Measurements from ENCODE around the gene SLC35F3.

SLC35F3 gene

GRCh38 chr1:234302354-234302962 is 398.0 kb downstream of the SLC35F3 start:
- Histone ChIP-seq H3K9me3 (ENCODE audit: severe bottlenecking) (no peaks in the 10 kb centered on the region), H3K4me3 (ENCODE audit: low read depth, low read length) (no peak overlapping the region), H3K27ac (no peak overlapping the region), H3K36me3 (no peaks in the 10 kb centered on the region), H3K27me3 (ENCODE audit: insufficient read depth, low read depth, severe bottlenecking) (no peaks in the 10 kb centered on the region)
- no peak for TF ChIP-seq CTCF (IDR thresholded peaks at IDR 0.05; ENCODE audit: low read depth, low read length)
- no peak for DNase-seq

GRCh38 chr1:234303231-234303630 is 398.8 kb downstream of the SLC35F3 start:
- Histone ChIP-seq H3K27me3 (ENCODE audit: insufficient read depth, low read depth, severe bottlenecking) (no peaks in the 10 kb centered on the region), H3K36me3 (no peaks in the 10 kb centered on the region), H3K4me3 (ENCODE audit: low read depth, low read length) (no peak overlapping the region), H3K27ac (no peak overlapping the region), H3K9me3 (ENCODE audit: severe bottlenecking) (no peaks in the 10 kb centered on the region)
- TF ChIP-seq CTCF (IDR thresholded peaks at IDR 0.05; ENCODE audit: low read depth, low read length): no peak
- DNase-seq: no peak

- Histone ChIP-seq H3K27me3 (ENCODE audit: insufficient read depth, low read depth, severe bottlenecking) (peaks cover 27% of the 10 kb centered on the region), H3K9me3 (ENCODE audit: severe bottlenecking) (no peaks in the 10 kb centered on the region), H3K36me3 (no peaks in the 10 kb centered on the region), H3K4me3 (ENCODE audit: low read depth, low read length) (no peak overlapping the region), H3K27ac (no peak overlapping the region)
- no peak for TF ChIP-seq CTCF (IDR thresholded peaks at IDR 0.05; ENCODE audit: low read depth, low read length)
- no peak for DNase-seq
Measured at GRCh38 chr1:234307726-234308125, 403.2 kb downstream of the SLC35F3 start.

GRCh38 chr1:234309243-234309597 is 404.7 kb downstream of the SLC35F3 start:
- DNase-seq: no peak
- peaks cover 40% of the 10 kb centered on the region for H3K27me3 ChIP-seq (ENCODE audit: insufficient read depth, low read depth, severe bottlenecking)
- 0 out of 2 replicates have a peak, but pooled peaks have one; percentile 19 for TF ChIP-seq CTCF (IDR thresholded peaks at IDR 0.05; ENCODE audit: low read depth, low read length)
- H3K36me3 ChIP-seq: no peaks in the 10 kb centered on the region
- no peaks in the 10 kb centered on the region for H3K9me3 ChIP-seq (ENCODE audit: severe bottlenecking)
- no peak overlapping the region for H3K4me3 ChIP-seq (ENCODE audit: low read depth, low read length)
- no peak overlapping the region for H3K27ac ChIP-seq

GRCh38 chr1:234309598-234310459 is 405.4 kb downstream of the SLC35F3 start:
- H3K27ac ChIP-seq: no peak overlapping the region
- peak; percentile 86 for DNase-seq
- peaks cover 46% of the 10 kb centered on the region for H3K27me3 ChIP-seq (ENCODE audit: insufficient read depth, low read depth, severe bottlenecking)
- no peak overlapping the region for H3K4me3 ChIP-seq (ENCODE audit: low read depth, low read length)
- no peaks in the 10 kb centered on the region for H3K36me3 ChIP-seq
- TF ChIP-seq CTCF (IDR thresholded peaks at IDR 0.05; ENCODE audit: low read depth, low read length): peak; percentile 99
- H3K9me3 ChIP-seq (ENCODE audit: severe bottlenecking): no peaks in the 10 kb centered on the region

Data from WERI-Rb-1 (cell line).